ENCODE data around the gene SMARCC1.

SMARCC1 gene

GRCh38 chr3:47581835-47582234 is 199.9 kb downstream of the SMARCC1 start:
- DNase-seq: no peak

GRCh38 chr3:47581422-47581821 is 200.3 kb downstream of the SMARCC1 start:
- no peak for DNase-seq

- no peak for DNase-seq
Observed at GRCh38 chr3:47580481-47580880, 201.2 kb downstream of the SMARCC1 start.

- no peak for DNase-seq
Observed at GRCh38 chr3:47579875-47580274, 201.8 kb downstream of the SMARCC1 start.

- DNase-seq: no peak
Observed at GRCh38 chr3:47578691-47579632, 202.7 kb downstream of the SMARCC1 start, which contains the start of gene CSPG5. Gene CSPG5, minus strand, starts transcription at chr3:47578865. Its CDS starts 172 bp downstream, at chr3:47578693.

- DNase-seq: no peak
Observed at GRCh38 chr3:47578119-47578632, 203.5 kb downstream of the SMARCC1 start.

- no peak for DNase-seq
Observed at GRCh38 chr3:47577583-47578118, 204.0 kb downstream of the SMARCC1 start.

GRCh38 chr3:47573190-47574172 is 208.2 kb downstream of the SMARCC1 start:
- DNase-seq: no peak

- no peak for DNase-seq
Observed at GRCh38 chr3:47571391-47572175, 210.1 kb downstream of the SMARCC1 start.

- DNase-seq: no peak
Observed at GRCh38 chr3:47568901-47569300, 212.8 kb downstream of the SMARCC1 start.

- DNase-seq: no peak
Observed at GRCh38 chr3:47567149-47567548, 214.5 kb downstream of the SMARCC1 start.

GRCh38 chr3:47566667-47567066 is 215.0 kb downstream of the SMARCC1 start:
- no peak for DNase-seq

- DNase-seq: no peak
Observed at GRCh38 chr3:47565734-47566550, 215.8 kb downstream of the SMARCC1 start.

- DNase-seq: no peak
Observed at GRCh38 chr3:47556351-47556750, 225.3 kb downstream of the SMARCC1 start.

- DNase-seq: no peak
Observed at GRCh38 chr3:47554335-47554734, 227.4 kb downstream of the SMARCC1 start.

- DNase-seq: no peak
Observed at GRCh38 chr3:47553407-47553806, 228.3 kb downstream of the SMARCC1 start.

GRCh38 chr3:47542471-47543173 is 239.1 kb downstream of the SMARCC1 start:
- DNase-seq: no peak

- DNase-seq: no peak
Observed at GRCh38 chr3:47541583-47542108, 240.0 kb downstream of the SMARCC1 start.

- DNase-seq: no peak
Observed at GRCh38 chr3:47540281-47540680, 241.4 kb downstream of the SMARCC1 start.

- DNase-seq: no peak
Observed at GRCh38 chr3:47536967-47537366, 244.7 kb downstream of the SMARCC1 start.

All from GOT3 (cell line).